ENCODE data around the gene ELL.

DNA sequence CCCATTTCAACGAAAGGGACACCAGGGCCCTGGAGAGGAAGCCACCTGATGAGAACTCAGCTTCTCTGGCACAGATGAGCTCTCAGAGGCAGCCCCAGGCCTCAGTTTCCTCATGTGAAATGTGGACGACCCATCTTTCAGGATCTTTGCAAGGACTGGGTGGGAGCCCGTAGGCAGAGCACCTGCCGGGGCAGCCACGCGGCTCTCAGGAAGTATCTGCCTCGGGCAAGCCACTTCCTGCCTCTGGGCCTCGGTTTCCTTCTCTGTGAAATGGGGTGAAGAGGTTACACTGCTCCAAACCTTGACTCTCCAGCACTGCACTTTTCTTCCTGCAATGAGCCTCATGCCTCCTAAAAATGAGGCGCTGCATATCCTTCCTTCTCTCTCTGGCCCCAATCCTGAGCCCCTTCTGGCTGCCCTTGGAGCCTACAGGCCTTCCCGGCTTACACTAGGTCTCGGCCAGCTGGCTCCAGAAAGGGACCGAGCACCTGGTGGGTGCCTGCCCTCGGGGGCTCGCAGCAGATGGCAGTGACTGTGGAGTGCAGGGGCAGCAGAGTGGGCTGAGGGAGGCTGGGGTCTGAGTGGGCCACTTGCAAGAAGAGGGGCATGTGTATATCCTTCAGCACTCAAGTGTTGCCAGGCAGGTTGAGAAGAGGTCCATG is 99.2 kb downstream of the ELL start:
- TF ChIP-seq CTCF (IDR thresholded peaks at IDR 0.05 in 4 of 5, conservative IDR thresholded peaks at IDR 0.05 in 1 of 5), result no peak
- TF ChIP-seq POLR2A (IDR thresholded peaks at IDR 0.05), result no peak
